Testis (tissue), 3 donors: ENCODE measurements around the gene SPINDOC. TPM values are rescaled to one million over a fixed set of nuclear protein-coding genes. Genes with fewer than 3 reads are reported as not detected.

Experiments
- DNase-seq: peaks from one replicate; pipeline ENCODE4 v3.0.0-alpha.2; 2019
- H3K27ac ChIP-seq, 2 donors: fragments of 200-600 bp; sonication (generic); one replicate each; pipeline ENCODE4 v1.5.1; 2019
- H3K27me3 ChIP-seq: fragments of 200-600 bp; sonication (generic); one replicate; pipeline ENCODE4 v1.5.1; 2019
- H3K36me3 ChIP-seq: fragments of 200-600 bp; sonication (generic); one replicate; pipeline ENCODE4 v1.5.1; 2017; ENCODE audit warnings: low read depth; ENCODE audit errors: missing control alignments
- H3K4me1 ChIP-seq: fragments of 200-600 bp; sonication (generic); one replicate; pipeline ENCODE4 v1.5.1; 2019
- H3K4me3 ChIP-seq, 2 donors: fragments of 200-600 bp; sonication (generic); one replicate each; pipeline ENCODE4 v1.5.1; 2017 to 2019
- H3K9me3 ChIP-seq: fragments of 200-600 bp; sonication (generic); one replicate; pipeline ENCODE4 v1.5.1; 2017
- POLR2A ChIP-seq: fragments of 450-650 bp; IDR thresholded peaks from one replicate; pipeline ENCODE4 v1.6.1; 2017; ENCODE audit warnings: antibody characterized with exemption, mild to moderate bottlenecking, moderate library complexity
- WGBS, 2 donors: methylation state at CpG; one replicate each; pipeline ENCODE4 v1.1.5; 2018; 5-methylcytosine and 5-hydroxymethylcytosine counted together
- intact Hi-C: fragments of 100-400 bp; cut with DNase I; formaldehyde crosslinking; loops from one replicate; pipeline ENCODE4 v1.15.1; 2023; ENCODE audit warnings: low total_unique reads
- polyA plus RNA-seq: library from polyadenylated mRNA; stranded (reverse); fragments of 350-450 nt; fragmentation: Illumina TruSeq; extraction: RNeasy Lipid Tissue Mini Kit (QIAGEN cat#74804); gene quantifications from one replicate; pipeline ENCODE4 v1.2.3, GENCODE V29; 2014; ENCODE audit warnings: low read depth, low replicate concordance; ENCODE audit not compliant: insufficient read depth
- total RNA-seq, 2 donors: library from RNA; depleted of rRNA; stranded (reverse); fragments of >200 nt; gene quantifications; one replicate each; pipeline ENCODE4 v1.2.3, GENCODE V29; 2016
- TF ChIP-seq, protein P1 (sequence below), 3 experiments: fragments of 450-650 bp in 2 of 3; fragments of 200-600 bp in 1 of 3; sonication (generic) in 1 of 3; IDR thresholded peaks; one replicate each; pipeline ENCODE4 v1.5.1; 2016 to 2019; ENCODE audit warnings: antibody characterized with exemption in 3 of 3, mild to moderate bottlenecking in 2 of 3, moderate library complexity in 1 of 3

The SPINDOC gene
- total and polyA plus RNA-seq, 3 donors from 2014 or later = 38.6 to 71.6 (median 45.1) TPM

- Histone ChIP-seq H3K9me3 (no peaks in the 10 kb centered on the region), H3K27ac (peak overlapping the region; percentile 76 to 83), H3K4me3 (peak overlapping the region; percentile 78 to 82), H3K4me1 (peaks cover 32% of the 10 kb centered on the region), H3K36me3 (no peaks in the 10 kb centered on the region), H3K27me3 (no peaks in the 10 kb centered on the region)
- intact Hi-C loops = loop anchor here (10.0 kb wide), 1 partner anchor 177 kb away; no protein-coding TSS in a partner anchor
- DNase-seq = peak; percentile 87
- no peak for TF ChIP-seq POLR2A
- TF ChIP-seq, protein P1, sequence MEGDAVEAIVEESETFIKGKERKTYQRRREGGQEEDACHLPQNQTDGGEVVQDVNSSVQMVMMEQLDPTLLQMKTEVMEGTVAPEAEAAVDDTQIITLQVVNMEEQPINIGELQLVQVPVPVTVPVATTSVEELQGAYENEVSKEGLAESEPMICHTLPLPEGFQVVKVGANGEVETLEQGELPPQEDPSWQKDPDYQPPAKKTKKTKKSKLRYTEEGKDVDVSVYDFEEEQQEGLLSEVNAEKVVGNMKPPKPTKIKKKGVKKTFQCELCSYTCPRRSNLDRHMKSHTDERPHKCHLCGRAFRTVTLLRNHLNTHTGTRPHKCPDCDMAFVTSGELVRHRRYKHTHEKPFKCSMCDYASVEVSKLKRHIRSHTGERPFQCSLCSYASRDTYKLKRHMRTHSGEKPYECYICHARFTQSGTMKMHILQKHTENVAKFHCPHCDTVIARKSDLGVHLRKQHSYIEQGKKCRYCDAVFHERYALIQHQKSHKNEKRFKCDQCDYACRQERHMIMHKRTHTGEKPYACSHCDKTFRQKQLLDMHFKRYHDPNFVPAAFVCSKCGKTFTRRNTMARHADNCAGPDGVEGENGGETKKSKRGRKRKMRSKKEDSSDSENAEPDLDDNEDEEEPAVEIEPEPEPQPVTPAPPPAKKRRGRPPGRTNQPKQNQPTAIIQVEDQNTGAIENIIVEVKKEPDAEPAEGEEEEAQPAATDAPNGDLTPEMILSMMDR (IDR thresholded peaks at IDR 0.05) = no peak
- WGBS, 2 donors = 1% methylated on average over 28 to 30 of the region's 34 CpGs
These were observed 45.6 kb upstream of the SPINDOC start for GRCh38 chr11:63767565-63768236.

DNA sequence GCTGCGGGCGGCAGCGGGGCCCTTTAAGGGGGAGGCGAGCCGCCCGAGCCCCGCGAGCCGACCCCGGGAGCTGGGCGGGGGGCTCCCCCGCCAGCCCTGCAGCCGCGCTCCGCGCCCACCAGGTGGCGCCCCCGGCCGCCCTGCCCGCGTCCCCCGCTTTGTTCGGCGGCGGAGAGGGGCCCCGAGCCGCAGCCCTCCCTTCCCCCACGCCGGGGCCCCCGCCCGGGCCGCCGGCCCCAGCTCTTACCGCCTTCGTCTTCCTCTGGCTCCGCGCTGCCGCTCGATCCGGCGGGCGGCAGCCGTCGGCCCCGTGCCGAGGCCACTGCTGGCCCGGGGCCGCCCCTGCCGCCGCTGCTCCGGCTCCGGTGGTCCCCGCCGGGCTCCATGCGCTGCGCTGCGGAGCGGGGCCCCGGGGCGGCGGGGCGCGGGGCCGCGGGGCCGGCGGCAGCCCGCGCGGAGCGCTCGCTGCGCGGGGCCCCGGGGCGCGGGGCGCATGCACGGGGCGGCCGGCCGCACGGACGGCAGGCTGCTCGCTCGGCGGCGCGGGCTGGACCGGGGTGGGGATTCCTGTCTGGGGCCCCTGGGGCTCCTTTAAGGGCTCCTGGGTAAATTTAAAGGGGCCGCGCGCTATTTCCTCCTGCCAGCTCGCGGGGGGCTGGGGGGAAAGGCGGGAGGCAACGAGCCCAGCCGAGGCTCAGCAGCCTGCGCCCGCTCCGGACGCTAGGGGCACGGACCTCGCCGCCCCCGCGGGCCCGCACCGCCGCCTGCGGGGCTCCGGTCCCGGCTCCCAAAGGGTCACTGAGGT lies 44.8 kb upstream of the SPINDOC start, which contains the start of gene ZFTA:
TSS of gene ZFTA (minus strand) at position 539 of the 805 bp plus-strand sequence. CDS start at position 386, 153 bp downstream.
- H3K9me3 ChIP-seq = no peaks in the 10 kb centered on the region
- no peak for TF ChIP-seq POLR2A
- TF ChIP-seq, protein P1 (IDR thresholded peaks at IDR 0.05) = peak; percentile 66 to 92 (median 70)
- peak within 1 kb of the TSS; percentile 78 to 82 for H3K4me3 ChIP-seq
- H3K4me1 ChIP-seq = peaks cover 32% of the 10 kb centered on the region
- peak; percentile 86 for DNase-seq
- 1% methylated on average over 85 of the region's 113 CpGs; no CpG with 5 or more reads in 1 of the 2 donors for WGBS, 2 donors
- intact Hi-C loops = loop anchor here (10.0 kb wide), 1 partner anchor 176 kb away; no protein-coding TSS in a partner anchor
- H3K27me3 ChIP-seq = no peaks in the 10 kb centered on the region
- H3K36me3 ChIP-seq = no peaks in the 10 kb centered on the region
- H3K27ac ChIP-seq = peak within 1 kb of the TSS; percentile 76 to 83

GRCh38 chr11:63769042-63769713 lies 44.1 kb upstream of the SPINDOC start:
- Histone ChIP-seq H3K4me3 (peak overlapping the region; percentile 68 to 78), H3K9me3 (no peaks in the 10 kb centered on the region), H3K27ac (peak overlapping the region; percentile 59 to 72), H3K27me3 (no peaks in the 10 kb centered on the region), H3K4me1 (peaks cover 32% of the 10 kb centered on the region), H3K36me3 (no peaks in the 10 kb centered on the region)
- DNase-seq = peak; percentile 29
- intact Hi-C loops = loop anchor here (10.0 kb wide), 1 partner anchor 176 kb away; no protein-coding TSS in a partner anchor
- 0% methylated on average over 51 of the region's 82 CpGs; no CpG with 5 or more reads in 1 of the 2 donors for WGBS, 2 donors
- TF ChIP-seq, protein P1 (IDR thresholded peaks at IDR 0.05) = no peak
- TF ChIP-seq POLR2A = no peak

DNA sequence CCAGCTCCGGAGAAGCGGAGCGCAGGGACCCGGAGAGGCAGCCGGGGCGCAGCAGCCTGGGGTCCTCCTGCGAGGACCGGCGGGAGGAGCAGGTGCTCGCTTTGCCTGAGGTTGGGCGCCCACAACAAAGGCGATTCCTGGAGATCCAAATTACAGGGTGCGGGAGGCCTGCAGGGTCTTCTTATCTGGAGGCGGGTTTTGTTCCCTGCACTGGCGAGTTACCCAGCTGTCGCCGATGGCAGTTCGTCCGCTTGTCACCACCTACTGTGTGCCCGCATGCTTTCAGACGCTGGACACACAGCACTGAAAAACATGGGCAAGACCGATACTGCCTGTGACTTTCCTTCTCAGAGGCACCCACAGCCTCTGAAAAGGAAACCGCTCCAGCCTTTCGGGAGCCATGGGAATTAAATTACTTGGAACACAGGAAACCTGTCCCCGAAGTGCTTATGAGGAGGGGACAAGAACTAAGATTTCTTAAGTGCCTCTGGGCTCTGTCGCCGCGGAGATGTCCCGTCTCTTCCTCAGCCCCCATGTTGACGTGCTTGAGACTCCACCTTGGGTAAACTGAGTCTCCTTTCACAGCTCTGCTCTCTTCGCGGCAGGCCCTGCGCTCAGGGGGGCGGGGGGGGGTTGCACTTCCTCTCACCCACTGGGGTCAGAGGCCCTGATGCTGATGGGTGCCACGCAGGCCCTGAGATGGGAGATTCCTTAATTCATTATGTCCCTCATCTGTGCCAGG lies 43.4 kb upstream of the SPINDOC start:
- Histone ChIP-seq H3K27me3 (no peaks in the 10 kb centered on the region), H3K9me3 (no peaks in the 10 kb centered on the region), H3K4me3 (peak overlapping the region; percentile 68 to 78), H3K27ac (peak overlapping the region; percentile 59 to 72), H3K4me1 (peaks cover 30% of the 10 kb centered on the region), H3K36me3 (no peaks in the 10 kb centered on the region)
- peak; percentile 19 for DNase-seq
- TF ChIP-seq POLR2A = no peak
- TF ChIP-seq, protein P1 (IDR thresholded peaks at IDR 0.05) = no peak
- intact Hi-C loops = loop anchor here (10.0 kb wide), 1 partner anchor 175 kb away; no protein-coding TSS in a partner anchor
- WGBS, 2 donors = 29 to 37% methylated on average over 23 to 29 of the region's 35 CpGs
